GM19240 (cell line): ENCODE results near the gene SYNE1.
"Not testable (repeated sequence)": the region's sequence is repeated elsewhere in the genome, so short reads cannot be mapped to it uniquely, and the experiment has no call there.

ENCODE experiments used
- DNase-seq: peaks from one replicate; pipeline ENCODE4 v3.0.0; 2011; ENCODE audit warnings: low spot score; ENCODE audit not compliant: insufficient read length

Gene SYNE1

GRCh38 chr6:152571943-152572337 is 65.2 kb downstream of the SYNE1 start:
- no peak for DNase-seq

DNA sequence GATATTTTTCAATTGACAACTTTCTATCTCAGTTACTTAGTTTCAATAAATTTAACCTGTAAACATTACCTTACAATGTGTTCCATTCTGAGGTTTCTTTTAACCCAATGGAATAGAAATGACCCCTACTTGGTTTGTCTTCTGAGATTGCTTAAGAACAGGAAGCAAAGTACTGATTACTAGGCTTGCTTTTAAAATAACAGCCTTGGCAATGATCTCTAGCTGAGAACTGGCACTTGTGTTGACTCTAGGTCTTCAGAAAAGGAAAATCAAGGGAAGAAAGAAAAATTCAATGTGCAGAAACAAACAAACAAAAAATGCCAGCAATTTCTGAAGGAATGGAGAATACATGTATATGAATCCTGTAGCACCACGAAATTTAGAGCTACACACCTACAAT is 66.1 kb downstream of the SYNE1 start:
- no peak for DNase-seq

DNA sequence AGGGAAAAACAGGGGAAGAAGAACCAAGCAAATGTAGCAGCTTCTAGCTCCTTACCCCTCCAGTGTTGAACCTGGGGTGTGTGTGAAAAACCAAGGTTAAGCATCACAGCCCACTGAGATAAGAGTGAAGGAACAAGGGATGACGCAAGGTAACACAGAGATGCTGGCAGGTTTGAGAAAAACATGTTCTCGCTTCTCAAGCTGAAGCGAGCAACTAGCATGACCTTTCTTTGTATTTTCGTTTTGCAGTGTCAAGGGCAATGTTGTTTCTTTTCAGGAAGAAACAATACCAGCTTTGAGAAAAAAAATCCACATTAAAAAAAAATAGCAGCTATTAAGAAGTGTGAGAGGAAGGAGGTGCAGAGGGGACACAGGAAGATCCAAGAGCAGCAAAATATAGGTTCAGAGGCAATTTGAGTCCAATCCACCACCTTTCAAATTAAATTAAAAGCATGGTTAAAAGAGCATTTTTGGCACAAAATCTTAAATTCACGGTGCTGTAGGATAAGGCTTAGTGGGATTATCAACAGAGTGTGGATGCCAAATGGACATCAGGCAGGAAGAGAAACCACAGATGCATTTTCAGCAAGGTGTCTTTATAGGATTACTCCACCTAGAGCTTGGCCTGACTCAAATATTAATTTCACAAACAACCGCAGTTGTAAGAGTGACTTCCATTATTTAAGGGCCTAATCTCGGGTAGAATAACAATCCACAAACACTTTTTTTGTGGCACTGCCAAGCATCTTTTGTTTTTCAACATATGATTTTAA is 70.9 kb downstream of the SYNE1 start:
- DNase-seq, result no peak

- no peak for DNase-seq
Observed at GRCh38 chr6:152563177-152563576, 74.0 kb downstream of the SYNE1 start.

DNA sequence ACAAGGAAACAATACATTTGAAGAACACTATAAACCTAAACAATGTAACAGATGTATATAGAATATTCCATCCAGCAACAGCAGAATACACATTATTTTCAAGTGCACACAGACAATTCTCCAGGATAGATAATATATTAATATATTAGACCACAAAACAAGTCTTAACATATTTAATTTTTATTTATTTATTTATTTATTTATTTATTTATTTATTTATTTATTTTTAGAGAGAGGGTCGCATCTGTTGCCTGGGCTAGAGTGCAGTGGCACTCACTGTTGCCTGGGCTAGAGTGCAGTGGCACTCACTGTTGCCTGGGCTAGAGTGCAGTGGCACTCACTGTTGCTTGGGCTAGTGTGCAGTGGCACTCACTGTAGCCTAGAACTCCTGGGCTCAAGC is 78.4 kb downstream of the SYNE1 start:
- not testable (repeated sequence) for DNase-seq

DNA sequence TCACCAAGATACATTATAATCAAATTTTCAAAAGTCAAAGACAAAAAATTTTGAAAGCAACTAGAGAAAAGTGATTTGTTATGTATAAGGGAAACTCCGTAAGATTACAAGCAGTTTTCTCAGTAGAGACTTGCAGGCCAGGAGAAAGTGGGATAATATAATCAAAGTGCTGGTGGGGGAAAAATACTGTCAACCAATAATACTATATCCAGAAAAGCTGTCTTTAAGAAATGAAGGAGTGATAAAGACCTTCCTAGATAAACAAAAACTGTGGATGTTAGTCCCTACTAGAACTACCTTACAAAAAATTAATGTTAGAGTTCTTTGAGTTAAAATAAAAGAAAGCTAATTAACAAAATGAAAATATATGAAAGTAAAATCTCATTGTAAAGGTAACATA is 79.7 kb downstream of the SYNE1 start:
- no peak for DNase-seq

GRCh38 chr6:152554851-152555250 is 82.3 kb downstream of the SYNE1 start:
- DNase-seq, result no peak

DNA sequence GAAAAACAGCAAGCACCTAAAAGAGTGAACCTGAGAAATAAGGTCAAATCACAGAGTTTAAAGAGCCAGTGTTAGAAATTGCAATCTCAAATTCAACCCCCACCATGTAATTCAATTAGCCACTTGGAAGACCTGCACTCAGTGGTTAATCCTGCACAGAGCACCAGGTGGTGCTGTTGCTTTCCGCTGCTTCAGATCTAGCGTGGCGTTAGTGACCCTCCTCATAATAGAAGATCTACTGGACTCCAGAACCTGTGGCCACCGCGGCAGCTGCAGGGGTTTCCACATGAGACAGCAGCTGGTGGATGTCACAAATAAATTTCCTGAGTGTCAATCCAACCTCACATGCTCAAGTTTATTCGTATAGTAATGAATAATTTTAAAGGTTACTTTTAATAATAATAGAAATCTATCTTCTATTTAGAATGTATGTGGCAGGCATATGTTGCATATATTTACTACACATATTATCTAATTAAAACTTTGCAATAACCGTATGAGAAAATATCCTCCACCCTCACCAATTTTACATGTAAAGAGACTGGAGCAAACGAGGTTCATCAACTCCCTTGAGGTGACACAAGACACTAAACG is 84.4 kb downstream of the SYNE1 start:
- DNase-seq, result peak; percentile 16

DNA sequence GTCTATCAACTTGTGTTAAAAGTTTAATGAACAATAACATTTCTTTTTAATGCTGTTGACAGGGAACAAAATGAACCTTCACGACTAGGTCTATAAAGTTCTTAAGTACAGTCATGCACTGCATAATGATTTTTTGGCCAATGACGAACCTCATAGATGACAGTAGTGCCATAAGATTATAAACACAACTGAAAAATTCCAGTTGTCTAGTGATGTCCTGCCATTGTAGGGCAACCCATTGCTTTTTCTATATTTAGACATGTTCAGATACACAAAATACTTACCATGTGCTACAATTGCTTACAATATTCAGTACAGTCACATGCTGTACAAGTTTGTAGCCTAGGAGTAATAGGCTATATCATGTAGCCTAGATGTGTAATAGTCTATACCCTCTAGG is 93.6 kb downstream of the SYNE1 start:
- no peak for DNase-seq

GRCh38 chr6:152540381-152540780 is 96.8 kb downstream of the SYNE1 start:
- no peak for DNase-seq

DNA sequence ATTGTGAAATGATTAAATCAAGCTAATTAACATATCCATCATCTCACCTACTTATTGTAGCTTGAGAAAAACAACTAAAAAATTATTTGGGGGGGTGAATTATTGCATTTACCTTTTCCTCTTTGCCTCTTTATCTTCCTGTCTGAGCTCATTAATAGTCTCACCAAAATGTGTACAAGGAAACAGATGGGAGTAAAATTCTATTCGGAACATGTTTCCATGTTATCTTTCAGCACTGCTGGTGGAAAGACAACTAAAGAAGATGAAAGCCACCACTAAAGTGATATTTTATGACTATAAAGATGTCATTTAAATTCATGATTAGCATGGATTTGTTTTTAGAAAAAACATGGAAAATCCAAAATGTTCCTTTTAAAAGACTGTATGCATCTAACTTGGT is 102.6 kb downstream of the SYNE1 start:
- no peak for DNase-seq

DNA sequence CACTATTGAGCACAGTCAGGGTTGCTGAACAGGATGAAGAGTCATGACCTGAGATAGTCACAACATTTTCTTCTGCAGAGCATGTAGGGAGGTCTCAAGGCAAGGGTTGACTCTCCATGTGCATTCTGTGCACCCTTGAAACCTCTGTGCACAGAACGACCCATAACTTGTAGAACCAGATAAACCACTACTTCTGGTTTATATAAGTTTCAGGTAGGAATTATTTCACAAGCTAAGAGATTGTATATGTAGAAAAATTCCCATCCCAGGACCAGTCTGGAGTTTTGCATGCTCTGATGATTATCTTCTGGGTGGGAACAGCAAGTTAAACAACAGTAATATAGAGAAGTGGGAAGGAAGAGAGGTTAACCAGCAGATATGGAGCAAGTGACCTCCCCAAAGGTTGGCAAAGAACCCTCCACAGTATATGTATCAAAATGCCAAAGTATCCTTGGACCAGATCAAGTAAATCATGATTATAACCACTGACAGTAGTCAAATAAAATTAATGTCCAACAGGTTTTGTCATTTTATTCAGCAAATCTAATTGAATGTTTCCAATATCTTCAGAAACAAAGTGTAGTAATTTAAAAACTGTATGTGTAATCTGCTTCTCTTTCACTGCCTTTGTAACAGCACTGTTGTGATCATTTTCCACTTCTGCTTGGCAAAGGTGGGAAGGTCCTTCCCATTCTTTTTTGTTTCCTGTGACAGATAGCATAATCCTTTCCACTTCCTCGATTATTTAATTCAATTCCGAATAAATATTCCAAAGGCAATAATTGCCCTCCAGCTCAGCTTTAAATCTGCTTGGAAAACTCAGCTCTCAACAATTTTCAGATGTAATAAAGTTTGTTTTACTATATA is 104.4 kb downstream of the SYNE1 start:
- DNase-seq, result no peak

DNA sequence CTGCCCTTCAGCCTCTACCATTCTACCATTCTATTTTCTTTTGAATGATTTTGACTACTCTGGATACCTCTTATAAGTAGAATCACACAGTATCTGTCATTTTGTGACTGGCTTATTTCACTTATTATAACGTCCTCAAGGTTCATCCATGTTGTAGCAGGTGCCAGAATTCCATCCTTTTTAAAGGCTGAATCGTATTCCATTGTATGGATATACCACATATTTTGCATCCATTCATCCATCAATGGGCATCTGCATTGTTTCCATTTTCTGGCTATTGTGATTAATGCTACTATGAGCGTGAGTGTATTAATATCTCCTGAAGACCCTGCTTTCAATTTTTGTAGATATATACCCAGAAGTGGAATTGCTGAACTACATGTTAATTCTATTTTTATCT is 105.5 kb downstream of the SYNE1 start:
- DNase-seq, result no peak

- DNase-seq, result no peak
Observed at GRCh38 chr6:152529369-152529768, 107.8 kb downstream of the SYNE1 start.

DNA sequence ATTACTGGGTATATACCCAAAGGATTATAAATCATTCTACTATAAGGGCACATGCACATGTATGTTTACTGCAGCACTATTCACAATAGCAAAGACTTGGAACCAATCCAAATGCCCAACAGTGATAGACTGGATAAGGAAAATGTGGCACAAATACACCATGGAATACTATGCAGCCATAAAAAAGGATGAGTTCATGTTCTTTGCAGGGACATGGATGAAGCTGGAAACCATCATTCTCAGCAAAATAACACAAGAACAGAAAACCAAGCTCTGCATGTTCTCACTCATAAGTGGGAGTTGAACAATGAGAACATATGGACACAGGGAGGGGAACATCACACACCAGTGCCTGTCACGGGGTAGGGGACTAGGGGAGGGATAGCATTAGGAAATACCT is 123.0 kb downstream of the SYNE1 start:
- not testable (repeated sequence) for DNase-seq

- no peak for DNase-seq
Observed at GRCh38 chr6:152509916-152510315, 127.2 kb downstream of the SYNE1 start.

- no peak for DNase-seq
Observed at GRCh38 chr6:152508477-152508876, 128.7 kb downstream of the SYNE1 start.

DNA sequence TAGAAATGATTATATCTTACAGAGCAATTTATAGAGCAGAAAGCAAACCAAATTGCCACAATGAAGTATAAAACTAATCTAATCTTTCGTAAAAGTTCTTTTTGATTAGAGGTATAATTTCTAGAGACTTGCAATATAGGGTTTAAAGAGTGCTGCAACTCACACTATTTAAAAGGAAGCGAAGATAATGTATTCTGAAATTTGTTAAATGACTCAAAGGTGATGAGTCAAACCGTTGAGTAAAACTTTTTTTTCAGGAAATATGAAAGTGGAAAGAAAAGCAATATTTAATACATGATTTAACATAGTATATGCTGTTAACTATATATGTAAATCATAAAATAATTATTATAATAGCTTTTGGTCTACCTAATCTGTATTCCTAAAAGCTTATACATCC is 133.6 kb downstream of the SYNE1 start:
- DNase-seq, result no peak

DNA sequence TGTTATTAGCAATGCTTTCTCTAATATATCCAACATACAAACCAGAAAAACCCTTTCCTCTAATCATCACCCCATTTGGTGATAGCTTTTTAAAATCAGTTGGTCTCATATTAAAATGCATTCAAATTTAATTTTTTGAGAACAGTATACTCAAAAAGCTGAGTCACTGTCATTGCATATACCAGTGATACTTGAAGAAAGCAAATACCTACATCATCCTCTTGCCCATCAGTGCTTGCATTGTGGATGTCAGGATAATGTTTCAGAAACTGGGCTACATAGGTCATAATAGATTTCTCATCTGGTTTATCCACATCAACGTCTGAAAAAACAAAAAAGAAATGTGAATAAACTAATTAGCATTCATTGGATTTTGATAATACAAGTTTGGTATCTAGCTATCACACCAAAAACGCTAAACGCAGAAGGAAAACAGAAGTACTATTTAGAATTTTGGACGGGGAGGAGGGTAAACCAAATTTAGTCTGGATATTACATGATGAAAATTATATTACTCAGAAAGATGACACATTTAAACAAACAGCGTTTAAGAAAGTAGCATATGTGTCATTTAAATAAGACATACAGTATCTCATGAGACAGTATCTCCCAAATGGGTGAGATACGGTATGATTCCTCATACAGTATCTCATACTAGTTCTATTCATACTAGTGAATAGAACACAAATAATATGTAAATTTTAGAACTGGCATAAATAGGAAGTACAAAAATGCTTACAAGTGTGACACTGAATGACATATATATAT is 134.6 kb downstream of the SYNE1 start:
- DNase-seq, result no peak

DNA sequence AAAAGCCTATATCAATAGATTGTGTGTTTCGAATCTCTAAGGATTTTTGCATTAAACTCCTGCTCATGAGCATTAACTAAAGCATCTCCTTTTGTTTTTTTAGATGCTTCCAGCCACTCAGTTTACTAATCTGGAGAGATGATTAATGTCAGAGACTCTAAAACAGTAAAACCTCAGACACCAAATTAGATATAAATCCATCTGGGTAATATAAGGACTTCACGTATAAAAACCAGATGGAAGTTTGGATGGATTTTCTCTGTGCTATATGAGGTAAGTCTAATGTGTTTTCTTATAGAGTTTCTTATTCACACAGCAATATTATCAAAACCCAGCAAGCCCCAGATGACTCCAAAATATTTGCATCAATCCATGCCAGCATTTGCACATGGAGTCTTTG is 137.2 kb downstream of the SYNE1 start:
- DNase-seq, result no peak

GRCh38 chr6:152496731-152497130 is 140.4 kb downstream of the SYNE1 start:
- no peak for DNase-seq

- DNase-seq, result not testable (repeated sequence)
Observed at GRCh38 chr6:152495456-152495855, 141.7 kb downstream of the SYNE1 start.
